GM18502 (cell line): Measurements from ENCODE around the gene MED29.

Experiments used
- ATAC-seq: cut with Tn5 transposase; IDR thresholded peaks from one replicate; pipeline ENCODE4 v1.9.1; 2021; ENCODE audit warnings: mild to moderate bottlenecking; ENCODE audit not compliant: unreplicated experiment, poor library complexity

Gene MED29

GRCh38 chr19:39390751-39391437, at the start of gene MED29, which contains the start of gene PAF1:
Gene MED29, plus strand, starts transcription at chr19:39391378. Its CDS starts 45 bp downstream, at chr19:39391423.
Gene PAF1, minus strand, starts transcription at chr19:39391106. Its CDS starts 242 bp downstream, at chr19:39390864.
- ATAC-seq, result peak; percentile 90

- peak; percentile 86 for ATAC-seq
Observed at GRCh38 chr19:39341719-39342604, 49.2 kb upstream of the MED29 start, which contains the start of gene SAMD4B. Gene SAMD4B, plus strand, starts transcription at chr19:39342421. Its CDS starts 14,473 bp downstream, at chr19:39356894.

GRCh38 chr19:39342647-39343305, 48.4 kb upstream of the MED29 start:
- ATAC-seq, result peak; percentile 1

GRCh38 chr19:39345956-39346355, 45.2 kb upstream of the MED29 start:
- no peak for ATAC-seq

- no peak for ATAC-seq
Observed at GRCh38 chr19:39347332-39348164, 43.6 kb upstream of the MED29 start.

GRCh38 chr19:39349326-39349725, 41.9 kb upstream of the MED29 start:
- ATAC-seq, result no peak

- ATAC-seq, result no peak
Observed at GRCh38 chr19:39350156-39350555, 41.0 kb upstream of the MED29 start.

- no peak for ATAC-seq
Observed at GRCh38 chr19:39351537-39352064, 39.6 kb upstream of the MED29 start.

- no peak for ATAC-seq
Observed at GRCh38 chr19:39352381-39353255, 38.6 kb upstream of the MED29 start.

- no peak for ATAC-seq
Observed at GRCh38 chr19:39355253-39355652, 35.9 kb upstream of the MED29 start.

GRCh38 chr19:39356073-39356472, 35.1 kb upstream of the MED29 start:
- ATAC-seq, result no peak

GRCh38 chr19:39356647-39357046, 34.5 kb upstream of the MED29 start:
- ATAC-seq, result no peak

GRCh38 chr19:39359026-39359425, 32.2 kb upstream of the MED29 start:
- ATAC-seq, result no peak

GRCh38 chr19:39360599-39360998, 30.6 kb upstream of the MED29 start:
- no peak for ATAC-seq

GRCh38 chr19:39362682-39363657, 28.2 kb upstream of the MED29 start:
- ATAC-seq, result no peak

GRCh38 chr19:39363901-39364457, 27.2 kb upstream of the MED29 start:
- ATAC-seq, result no peak

- ATAC-seq, result no peak
Observed at GRCh38 chr19:39365531-39365930, 25.6 kb upstream of the MED29 start.
